GM12874 (cell line): ENCODE data around the gene SETD3.

Experiments used
- CTCF ChIP-seq: IDR thresholded peaks from 2 replicates; pipeline ENCODE4 v1.5.1; 2011; ENCODE audit warnings: low read depth, mild to moderate bottlenecking, control low read depth, low read length, moderate library complexity; ENCODE audit not compliant: insufficient read depth

Gene SETD3

DNA sequence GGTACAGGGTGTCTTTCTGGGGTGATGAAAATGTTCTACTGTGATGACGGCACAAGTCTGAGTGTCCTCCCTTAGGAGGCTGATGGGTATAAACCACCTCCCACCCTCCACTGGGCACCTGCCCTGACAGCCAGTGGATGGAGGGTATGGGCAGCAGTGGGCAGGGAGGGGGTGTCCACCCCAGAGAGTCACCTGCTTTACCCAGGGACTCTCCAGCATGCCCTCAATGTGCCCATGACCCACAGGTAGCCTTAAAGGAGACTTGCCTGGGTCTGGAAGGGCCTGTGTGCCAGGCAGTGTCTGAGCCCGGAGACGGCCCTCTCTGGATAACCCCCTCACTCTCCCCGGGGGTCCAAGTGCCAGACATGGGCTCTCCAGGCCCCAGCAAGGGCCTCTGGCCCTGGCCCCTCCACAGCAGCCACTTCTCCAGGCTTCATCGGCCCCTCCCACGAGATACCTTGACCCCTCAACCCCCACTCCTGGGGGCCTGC, 39.3 kb upstream of the SETD3 start:
- no peak for TF ChIP-seq CTCF

GRCh38 chr14:99519347-99519881, 38.8 kb upstream of the SETD3 start:
- TF ChIP-seq CTCF: no peak

DNA sequence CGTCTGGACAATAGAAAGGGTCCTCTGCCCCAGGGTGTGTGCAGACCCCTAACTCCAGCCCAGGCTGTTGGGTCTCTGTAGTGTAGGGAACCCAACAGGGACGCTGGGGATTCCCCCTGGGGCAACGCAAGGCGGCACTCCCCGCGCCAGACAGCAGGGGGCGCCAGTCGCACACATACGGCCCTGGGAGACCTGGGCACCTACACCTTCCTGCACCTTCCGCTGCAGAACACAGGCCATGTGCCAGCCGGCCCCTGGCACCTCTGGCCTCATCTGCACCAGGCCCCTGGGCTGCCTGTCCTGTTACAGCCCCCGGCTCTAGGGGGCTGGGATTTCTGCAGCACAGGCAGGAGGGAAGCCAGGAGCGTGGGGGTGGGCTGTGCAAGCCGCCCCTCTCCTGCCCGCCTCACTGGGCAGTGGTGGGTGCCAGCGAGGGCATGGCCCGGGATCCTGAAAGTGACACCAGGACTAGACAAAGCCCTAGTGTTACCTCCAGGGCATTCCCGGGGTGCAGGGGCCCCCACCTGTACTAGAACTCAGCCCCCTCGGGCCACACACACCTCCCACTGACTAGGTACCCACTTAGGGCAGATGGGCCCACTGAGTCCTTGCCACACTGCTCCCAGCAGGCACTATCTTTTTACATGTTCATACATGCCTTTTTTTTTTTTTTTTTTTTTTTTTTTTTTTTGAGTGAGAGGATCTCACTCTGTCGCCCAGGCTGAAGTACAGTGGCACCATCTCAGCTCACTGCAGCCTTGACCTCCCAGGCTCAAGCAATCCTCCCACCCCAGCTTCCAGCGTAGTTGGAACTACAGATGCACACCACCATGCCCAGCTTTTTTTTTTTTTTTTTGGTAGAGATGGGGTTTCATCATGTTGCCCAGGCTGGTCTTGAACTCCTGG, 38.0 kb upstream of the SETD3 start:
- peak; percentile 98 for TF ChIP-seq CTCF

DNA sequence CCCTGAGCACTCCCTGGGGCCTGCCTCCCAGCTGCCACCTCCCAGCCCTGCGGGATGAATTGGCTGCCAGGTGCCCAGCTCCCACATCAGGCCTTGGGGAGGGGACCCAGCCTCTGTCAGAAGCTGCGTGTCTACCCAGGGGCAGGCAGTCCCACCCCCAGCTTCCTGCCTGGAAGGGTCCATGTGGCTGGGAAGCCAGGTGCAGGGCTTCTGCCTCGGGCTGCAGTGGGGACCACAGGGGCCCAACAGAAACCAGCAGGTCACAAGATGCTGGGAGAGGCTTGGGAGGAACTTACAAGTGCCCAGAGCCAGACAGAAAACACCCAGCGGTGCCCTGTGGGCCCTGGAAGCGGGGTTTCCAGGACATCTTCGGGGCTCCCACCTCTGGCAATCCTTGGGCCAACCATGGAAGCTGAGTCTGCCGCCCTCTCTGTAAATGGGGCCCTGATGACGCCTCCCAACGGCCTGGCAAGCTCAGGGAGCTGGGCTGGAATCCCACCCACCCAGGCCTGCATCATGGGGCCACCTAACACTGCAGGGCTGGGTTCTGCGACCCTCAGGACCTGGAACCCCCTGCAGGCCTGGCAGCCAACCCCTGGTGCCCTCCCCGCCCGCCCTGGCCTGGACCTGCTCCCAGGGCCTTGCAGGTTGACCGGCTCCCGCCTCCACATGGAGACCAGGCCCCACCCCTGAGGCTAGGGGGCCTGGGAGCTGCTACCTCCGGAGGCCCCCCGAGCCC, 37.2 kb upstream of the SETD3 start:
- no peak for TF ChIP-seq CTCF

- no peak for TF ChIP-seq CTCF
Observed at GRCh38 chr14:99516871-99517642, 36.4 kb upstream of the SETD3 start.

DNA sequence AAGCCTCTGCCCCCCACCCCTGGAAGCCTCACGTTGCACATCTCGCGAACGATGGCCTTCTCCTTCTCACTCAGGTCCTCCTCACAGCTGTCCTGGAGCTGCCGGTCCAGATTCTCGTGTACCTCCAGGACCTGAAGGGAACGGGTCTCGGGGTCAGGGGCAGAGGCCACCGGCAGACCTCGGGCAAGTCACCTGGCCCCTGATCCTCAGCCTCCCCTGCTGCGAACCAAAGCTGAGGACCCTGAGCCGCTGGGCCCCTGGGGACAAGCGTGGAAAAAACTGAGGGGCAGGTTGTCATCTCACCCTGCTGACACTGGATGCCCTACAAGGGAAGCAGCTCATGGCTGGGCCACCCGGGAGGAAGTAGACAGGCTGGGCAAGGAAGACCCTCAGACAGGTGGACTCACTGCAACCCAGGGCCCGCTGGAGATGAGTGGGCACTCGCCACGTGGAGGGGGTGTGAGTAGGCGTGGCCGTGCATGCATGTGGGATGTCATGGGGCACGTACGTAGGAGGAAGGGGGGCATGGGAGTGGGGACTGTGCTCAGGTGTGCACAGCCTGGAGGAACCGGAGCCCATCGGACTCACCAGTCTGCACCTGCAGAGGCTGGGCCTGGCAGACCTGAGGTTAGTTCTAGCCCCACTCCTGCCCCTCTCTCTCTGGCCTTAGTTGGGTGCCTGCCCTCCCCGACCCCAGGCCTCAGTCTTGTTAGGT, 35.7 kb upstream of the SETD3 start:
- no peak for TF ChIP-seq CTCF
